Measurements from ENCODE around the gene CROCC.
"Not testable (repeated sequence)": the region's sequence is repeated elsewhere in the genome, so short reads cannot be mapped to it uniquely, and the experiment has no call there.

CROCC gene

GRCh38 chr1:16897653-16898052 lies 24.1 kb upstream of the CROCC start:
- not testable (repeated sequence) for DNase-seq (ENCODE audit: low read depth in 2 of 2)

- DNase-seq (ENCODE audit: low read depth in 2 of 2): not testable (repeated sequence)
Measured at GRCh38 chr1:16898298-16898697, 23.4 kb upstream of the CROCC start.

- not testable (repeated sequence) for DNase-seq (ENCODE audit: low read depth in 2 of 2)
Measured at GRCh38 chr1:16899020-16899419, 22.7 kb upstream of the CROCC start.

GRCh38 chr1:16900751-16901150 lies 21.0 kb upstream of the CROCC start:
- no peak for DNase-seq (ENCODE audit: low read depth in 2 of 2)

GRCh38 chr1:16901371-16901770 lies 20.4 kb upstream of the CROCC start:
- DNase-seq (ENCODE audit: low read depth in 2 of 2): not testable (repeated sequence)

- no peak for DNase-seq (ENCODE audit: low read depth in 2 of 2)
Measured at GRCh38 chr1:16903054-16903453, 18.7 kb upstream of the CROCC start.

GRCh38 chr1:16903458-16903796 lies 18.3 kb upstream of the CROCC start:
- no peak for DNase-seq (ENCODE audit: low read depth in 2 of 2)

- peak; percentile 97 to 100 for DNase-seq (ENCODE audit: low read depth in 2 of 2)
Measured at GRCh38 chr1:16904560-16905109, 17.1 kb upstream of the CROCC start.

GRCh38 chr1:16905110-16905867 lies 16.4 kb upstream of the CROCC start:
- DNase-seq (ENCODE audit: low read depth in 2 of 2): no peak

- DNase-seq (ENCODE audit: low read depth in 2 of 2): no peak
Measured at GRCh38 chr1:16905868-16906702, 15.6 kb upstream of the CROCC start.

- no peak for DNase-seq (ENCODE audit: low read depth in 2 of 2)
Measured at GRCh38 chr1:16906873-16907272, 14.9 kb upstream of the CROCC start.

- no peak for DNase-seq (ENCODE audit: low read depth in 2 of 2)
Measured at GRCh38 chr1:16907870-16908758, 13.6 kb upstream of the CROCC start.

- not testable (repeated sequence) for DNase-seq (ENCODE audit: low read depth in 2 of 2)
Measured at GRCh38 chr1:16911851-16912721, 9.6 kb upstream of the CROCC start.

GRCh38 chr1:16912742-16913141 lies 9.0 kb upstream of the CROCC start:
- DNase-seq (ENCODE audit: low read depth in 2 of 2): not testable (repeated sequence)

- no peak for DNase-seq (ENCODE audit: low read depth in 2 of 2)
Measured at GRCh38 chr1:16913181-16913832, 8.4 kb upstream of the CROCC start.

GRCh38 chr1:16913833-16914662 lies 7.7 kb upstream of the CROCC start:
- DNase-seq (ENCODE audit: low read depth in 2 of 2): peak; percentile 83 to 96

GRCh38 chr1:16914928-16915626 lies 6.7 kb upstream of the CROCC start:
- not testable (repeated sequence) for DNase-seq (ENCODE audit: low read depth in 2 of 2)

- DNase-seq (ENCODE audit: low read depth in 2 of 2): no peak
Measured at GRCh38 chr1:16915627-16915973, 6.1 kb upstream of the CROCC start.

Data from stimulated activated CD8-positive, alpha-beta memory T cell treated with anti-CD3 and anti-CD28 coated beads, Interleukin-15, amount 100 ng/mL, for 4 hours (primary cell).